Epithelial cell of proximal tubule (primary cell): ENCODE results near the gene ACTRT2. TPM values are rescaled to one million over a fixed set of nuclear protein-coding genes. Genes with fewer than 3 reads are reported as not detected.
A peak's percentile ranks its signal among the peaks of the same experiment; 100 is the strongest.

Experiments used
- DNase-seq: peaks from one replicate; pipeline ENCODE4 v3.0.0-alpha.2; 2011; ENCODE audit warnings: low read depth
- H3K4me3 ChIP-seq: 2 replicates; pipeline ENCODE4 v1.5.1; 2011; ENCODE audit warnings: low read depth, mild to moderate bottlenecking, low read length
- CTCF ChIP-seq: conservative IDR thresholded peaks from 2 replicates; pipeline ENCODE4 v1.5.1; 2012; ENCODE audit warnings: low read depth, mild to moderate bottlenecking, low read length
- total RNA-seq: library from RNA; depleted of rRNA; stranded (reverse); fragments of >200 nt; gene quantifications from 2 replicates; pipeline ENCODE4 v1.2.3, GENCODE V29; 2015

ACTRT2 gene
- total RNA-seq, 1 donor from 2014 or later = not detected

- peak; percentile 15 for TF ChIP-seq CTCF
- no peak for DNase-seq
- H3K4me3 ChIP-seq = no peak overlapping the region
These were observed 2.8 kb downstream of the ACTRT2 start for GRCh38 chr1:3024019-3024418.

GRCh38 chr1:3024588-3024987 is 3.3 kb downstream of the ACTRT2 start:
- no peak for TF ChIP-seq CTCF
- no peak overlapping the region for H3K4me3 ChIP-seq
- no peak for DNase-seq

GRCh38 chr1:3026124-3026523 is 4.9 kb downstream of the ACTRT2 start:
- H3K4me3 ChIP-seq = no peak overlapping the region
- DNase-seq = no peak
- TF ChIP-seq CTCF = no peak

- no peak for TF ChIP-seq CTCF
- H3K4me3 ChIP-seq = no peak overlapping the region
- DNase-seq = no peak
These were observed 5.5 kb downstream of the ACTRT2 start for GRCh38 chr1:3026581-3027391.

- no peak for DNase-seq
- TF ChIP-seq CTCF = no peak
- no peak overlapping the region for H3K4me3 ChIP-seq
These were observed 6.5 kb downstream of the ACTRT2 start for GRCh38 chr1:3027611-3028371.

- H3K4me3 ChIP-seq = no peak overlapping the region
- DNase-seq = no peak
- no peak for TF ChIP-seq CTCF
These were observed 7.4 kb downstream of the ACTRT2 start for GRCh38 chr1:3028531-3029282.
